Duodenal mucosa (tissue), 2 donors: Measurements from ENCODE around the gene CLCNKB.
"Not testable (repeated sequence)": the region's sequence is repeated elsewhere in the genome, so short reads cannot be mapped to it uniquely, and the experiment has no call there.

Experiments used
- H3K27ac ChIP-seq: one replicate; pipeline ENCODE4 v1.7.0; 2013; ENCODE audit warnings: low read depth, low read length
- H3K27me3 ChIP-seq, 2 donors: one replicate each; pipeline ENCODE4 v1.7.0; 2013; ENCODE audit warnings: low read length in 2 of 2, control low read depth in 1 of 2; ENCODE audit not compliant: insufficient read depth in 2 of 2, control insufficient read depth in 1 of 2
- H3K36me3 ChIP-seq, 2 donors: one replicate each; pipeline ENCODE4 v1.7.0; 2013; ENCODE audit warnings: low read length in 2 of 2, control low read depth in 1 of 2; ENCODE audit not compliant: insufficient read depth in 2 of 2, control insufficient read depth in 1 of 2
- H3K4me1 ChIP-seq, 2 donors: one replicate each; pipeline ENCODE4 v1.7.0; 2013; ENCODE audit warnings: low read length in 2 of 2, control low read depth in 1 of 2; ENCODE audit not compliant: insufficient read depth in 2 of 2, control insufficient read depth in 1 of 2
- H3K4me3 ChIP-seq, 2 donors: one replicate each; pipeline ENCODE4 v1.7.0; 2013; ENCODE audit warnings: low read length in 2 of 2, low read depth in 1 of 2
- H3K9ac ChIP-seq, 2 donors: one replicate each; pipeline ENCODE4 v1.7.0; 2013; ENCODE audit warnings: low read length in 2 of 2, low read depth in 1 of 2
- H3K9me3 ChIP-seq, 2 donors: one replicate each; pipeline ENCODE4 v1.7.0; 2013; ENCODE audit warnings: low read length in 2 of 2, control low read depth in 1 of 2; ENCODE audit not compliant: control insufficient read depth in 1 of 2

Gene CLCNKB

DNA sequence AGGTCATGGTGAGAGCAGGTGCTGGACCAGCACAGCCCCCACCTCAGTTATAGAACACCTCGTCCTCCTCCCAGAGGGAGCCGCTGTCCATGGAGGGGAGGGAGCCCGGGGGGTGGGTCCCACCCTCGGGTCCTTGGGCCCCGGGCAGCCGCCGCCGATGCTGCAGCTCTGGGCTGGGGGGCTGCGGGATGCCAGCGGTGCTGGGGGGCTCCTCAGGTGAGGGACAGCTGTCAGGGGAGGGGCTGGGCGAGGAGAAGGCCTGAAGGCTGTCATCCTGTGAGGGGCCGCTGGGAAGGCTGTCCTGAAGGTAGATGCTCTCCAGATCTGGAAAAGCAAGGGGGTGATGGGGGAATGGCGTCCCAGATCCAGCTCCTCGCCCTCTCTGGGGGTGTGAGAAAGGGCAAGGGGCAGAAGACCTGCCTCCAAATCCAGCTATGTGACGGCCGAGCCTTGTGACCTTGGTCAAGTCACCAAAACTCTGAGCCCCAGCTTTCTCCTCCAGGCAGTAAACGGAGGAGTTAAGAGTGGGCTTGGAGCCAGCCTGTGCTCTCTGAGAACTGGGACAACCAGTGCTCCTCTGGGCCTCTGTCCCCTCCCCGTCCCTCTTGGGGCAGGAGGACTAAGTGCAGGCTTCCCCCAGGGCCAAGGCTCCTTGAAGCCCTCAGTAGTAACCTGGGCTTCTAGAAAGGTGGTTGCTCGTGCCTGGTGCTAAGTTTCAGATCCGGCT, 15.0 kb downstream of the CLCNKB start:
- H3K36me3 ChIP-seq, H3K27me3 ChIP-seq, H3K27ac ChIP-seq, H3K4me3 ChIP-seq, H3K9me3 ChIP-seq, H3K9ac ChIP-seq, H3K4me1 ChIP-seq: not testable (repeated sequence)

DNA sequence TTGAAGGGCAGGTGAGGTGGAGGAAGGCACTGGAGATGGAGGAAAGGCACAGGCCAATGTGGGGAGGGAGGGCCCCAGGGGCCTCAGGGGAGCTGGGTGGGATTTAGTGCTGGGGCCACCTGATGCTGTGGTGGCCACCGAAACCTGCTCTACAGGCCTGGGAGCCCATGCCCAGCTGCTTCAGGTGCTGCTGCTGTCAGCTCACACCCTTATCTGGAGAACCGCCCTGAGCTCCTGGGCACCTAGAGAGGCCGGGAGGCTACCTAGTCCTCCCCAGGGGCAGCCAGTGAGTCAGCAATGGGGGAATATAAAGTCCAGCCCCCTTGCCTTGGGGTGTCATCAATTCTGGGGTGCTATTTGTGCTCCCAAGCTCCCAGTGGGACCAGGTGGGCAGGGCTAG, 17.7 kb downstream of the CLCNKB start:
- no peaks in the 10 kb centered on the region for H3K9me3 ChIP-seq
- H3K36me3 ChIP-seq: no peaks in the 10 kb centered on the region
- H3K27me3 ChIP-seq: no peaks in the 10 kb centered on the region
- no peaks in the 10 kb centered on the region for H3K4me1 ChIP-seq
- no peak overlapping the region for H3K27ac ChIP-seq
- H3K4me3 ChIP-seq: no peak overlapping the region
- no peak overlapping the region for H3K9ac ChIP-seq

DNA sequence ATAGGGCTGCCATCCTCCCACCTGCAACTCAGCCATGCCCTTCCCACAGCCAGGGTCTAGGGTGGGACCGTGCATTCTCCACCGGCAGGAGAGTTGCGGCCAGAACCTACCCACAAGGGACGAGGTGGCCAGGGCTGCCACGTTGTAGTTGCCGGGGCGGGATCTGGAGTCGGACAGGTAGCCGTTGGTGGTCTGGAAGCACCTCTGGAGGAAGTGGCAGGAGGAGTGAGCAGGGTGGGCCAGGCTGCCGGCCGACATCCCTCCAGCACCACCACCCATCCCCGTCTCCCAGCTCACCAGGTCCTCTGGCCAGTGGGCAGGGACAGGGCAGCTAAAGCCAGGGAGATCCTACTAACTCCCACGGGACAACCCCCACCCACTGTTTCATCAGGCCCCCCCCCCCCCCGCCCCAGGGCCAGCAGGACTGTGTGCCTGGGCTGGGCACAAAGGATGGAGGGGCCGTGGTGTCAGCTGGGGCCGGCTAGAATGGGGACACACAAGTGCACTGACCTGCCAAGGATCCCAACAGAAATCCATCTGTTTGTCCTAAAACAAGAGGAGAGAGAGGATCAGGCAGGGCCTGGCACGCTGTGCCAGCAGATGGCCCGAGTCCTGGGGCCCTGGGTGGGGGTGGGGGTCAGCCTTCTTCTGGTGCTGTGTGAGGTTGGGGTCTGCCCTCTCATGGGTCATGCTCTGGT, 18.6 kb downstream of the CLCNKB start:
- not testable (repeated sequence) for H3K27ac ChIP-seq, H3K36me3 ChIP-seq

DNA sequence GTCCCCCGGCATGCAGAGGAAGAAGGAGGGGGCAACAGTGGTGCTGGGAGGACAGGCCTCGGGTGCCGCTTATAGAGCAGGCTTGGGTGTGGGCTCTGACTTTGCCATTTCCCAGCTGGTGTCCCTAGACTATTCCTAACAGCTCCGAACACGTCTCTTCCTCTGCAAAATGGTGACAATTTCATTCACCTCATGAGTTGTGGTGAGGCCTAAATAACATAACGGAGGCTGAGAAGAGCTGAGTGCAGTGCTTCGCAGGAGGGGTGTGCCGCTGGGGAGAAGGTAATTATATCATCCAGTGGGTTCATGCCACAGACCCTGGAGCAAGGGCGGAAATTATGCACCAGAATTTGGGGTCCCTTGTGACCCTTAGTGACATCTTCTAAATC, 19.1 kb downstream of the CLCNKB start:
- H3K9me3 ChIP-seq, H3K4me3 ChIP-seq, H3K27ac ChIP-seq: not testable (repeated sequence)

More for the DNA sequence above, 18.6 kb downstream of the CLCNKB start:
- not testable (repeated sequence) for H3K4me3 ChIP-seq, H3K9me3 ChIP-seq, H3K4me1 ChIP-seq, H3K27me3 ChIP-seq, H3K9ac ChIP-seq

DNA sequence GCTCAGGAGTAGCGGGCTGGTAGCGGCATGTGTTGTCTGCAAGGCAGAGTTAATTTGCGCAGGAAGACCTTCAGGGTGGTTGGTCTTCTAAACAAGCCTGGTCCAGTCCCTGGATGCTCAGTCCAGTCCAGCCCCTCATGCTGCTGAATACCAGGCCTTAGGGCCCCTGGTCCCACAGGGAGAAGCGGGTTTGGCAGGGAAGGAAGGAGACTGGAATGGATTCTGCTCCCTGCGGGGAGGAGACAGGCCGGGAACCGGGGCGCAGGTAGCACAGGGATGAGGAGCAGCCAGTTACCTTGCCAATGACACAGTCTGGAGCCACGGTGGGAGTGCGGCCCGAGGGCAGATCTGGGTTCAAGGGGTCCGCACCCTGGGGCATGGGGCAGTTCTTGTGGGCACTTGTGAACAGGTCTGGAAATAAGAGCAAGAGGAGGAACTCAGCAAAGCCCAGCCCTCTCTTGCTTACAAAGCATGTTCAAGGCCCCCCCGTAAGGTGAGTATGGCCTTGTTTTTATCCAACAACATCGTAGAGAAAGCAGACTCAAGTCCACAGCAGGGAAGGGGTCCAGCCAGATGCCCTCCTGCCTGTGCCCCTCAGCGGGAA, 19.7 kb downstream of the CLCNKB start:
- peaks cover 11 to 15% of the 10 kb centered on the region in 2 donors for H3K4me1 ChIP-seq
- H3K27ac ChIP-seq: no peak overlapping the region
- no peaks in the 10 kb centered on the region for H3K9me3 ChIP-seq
- no peaks in the 10 kb centered on the region for H3K36me3 ChIP-seq
- H3K9ac ChIP-seq: no peak overlapping the region
- H3K4me3 ChIP-seq: no peak overlapping the region
- no peaks in the 10 kb centered on the region for H3K27me3 ChIP-seq

More for the DNA sequence above, 19.1 kb downstream of the CLCNKB start:
- H3K27me3 ChIP-seq, H3K36me3 ChIP-seq, H3K9ac ChIP-seq: not testable (repeated sequence)
- peaks cover 9 to 11% of the 10 kb centered on the region in 2 donors for H3K4me1 ChIP-seq

DNA sequence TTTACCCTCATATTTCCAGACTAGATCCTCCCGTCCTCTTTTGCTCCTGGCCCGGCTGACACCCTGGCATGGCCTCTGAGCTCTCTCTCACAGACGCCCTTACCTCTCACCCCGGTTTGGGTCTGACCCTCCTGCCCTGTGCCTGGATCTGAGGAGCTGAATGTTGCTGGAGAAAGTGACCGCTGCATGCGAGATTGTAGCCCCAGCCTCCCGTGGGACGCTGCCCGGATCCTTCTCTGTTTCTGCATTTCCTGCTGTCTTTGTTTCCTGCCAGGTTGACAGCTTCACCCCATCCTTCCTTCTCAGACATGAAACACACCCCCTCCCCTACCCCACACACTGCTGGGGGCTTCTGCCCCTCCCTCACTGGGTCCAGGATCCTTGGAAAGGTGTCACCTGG, 20.3 kb downstream of the CLCNKB start:
- Histone ChIP-seq H3K4me3 (no peak overlapping the region), H3K9me3 (no peaks in the 10 kb centered on the region), H3K27ac (no peak overlapping the region), H3K27me3 (no peaks in the 10 kb centered on the region), H3K4me1 (peaks cover 11 to 15% of the 10 kb centered on the region in 2 donors), H3K36me3 (no peaks in the 10 kb centered on the region), H3K9ac (no peak overlapping the region)

DNA sequence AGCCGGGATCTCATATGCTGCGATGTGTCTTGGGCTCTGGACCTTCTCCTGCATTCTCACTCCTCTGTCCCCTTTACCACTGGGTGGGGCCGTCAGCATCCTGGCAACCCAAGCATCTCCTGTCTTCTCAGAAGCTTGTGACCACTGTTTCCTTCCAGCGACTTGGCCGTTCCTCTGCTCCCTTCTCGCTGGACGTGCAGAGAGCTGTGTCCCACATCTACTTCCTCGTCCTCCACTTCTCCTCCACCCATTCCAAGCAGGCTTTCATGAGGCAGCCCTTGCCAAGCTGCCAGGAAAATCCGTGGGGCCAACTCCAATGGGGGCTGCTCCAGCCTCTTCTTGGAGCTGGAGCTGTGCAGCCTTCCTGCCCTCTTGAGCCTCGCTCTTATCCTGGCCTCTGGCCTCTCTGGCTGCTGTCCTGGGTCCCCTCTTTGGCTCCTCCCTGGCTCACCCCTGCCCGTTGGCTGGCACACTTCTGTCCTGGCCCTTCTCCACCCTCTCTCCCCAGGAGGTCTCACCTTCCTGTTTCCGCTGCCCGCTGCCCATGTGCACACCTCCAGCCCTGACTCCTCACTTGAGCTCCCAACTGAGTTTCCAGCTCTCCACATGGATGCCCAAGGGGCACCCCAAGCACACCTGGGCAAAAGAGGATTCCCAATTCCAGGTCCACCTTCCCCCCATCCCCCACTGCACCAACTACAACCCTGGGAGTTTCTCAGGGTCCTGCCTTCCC, 21.1 kb downstream of the CLCNKB start:
- no peaks in the 10 kb centered on the region for H3K36me3 ChIP-seq
- no peak overlapping the region for H3K9ac ChIP-seq
- H3K27ac ChIP-seq: no peak overlapping the region
- peaks cover 11 to 15% of the 10 kb centered on the region in 2 donors for H3K4me1 ChIP-seq
- H3K27me3 ChIP-seq: no peaks in the 10 kb centered on the region
- no peak overlapping the region for H3K4me3 ChIP-seq
- no peaks in the 10 kb centered on the region for H3K9me3 ChIP-seq

DNA sequence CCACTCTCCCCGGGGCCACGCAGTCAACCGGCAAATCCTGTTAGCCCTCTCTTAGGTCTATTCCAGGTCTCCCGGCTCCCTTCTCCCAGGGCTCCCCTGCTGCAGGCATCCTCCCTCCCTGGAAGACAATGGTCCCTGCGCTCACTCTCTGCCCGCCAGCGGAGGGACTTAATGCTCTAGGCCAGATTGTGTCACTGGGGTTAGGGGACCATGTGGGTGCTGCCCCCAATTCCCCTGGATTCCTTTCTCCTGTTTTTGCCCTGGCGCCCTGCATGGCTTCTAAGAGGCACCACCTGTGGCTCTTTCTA, 21.6 kb downstream of the CLCNKB start:
- no peaks in the 10 kb centered on the region for H3K9me3 ChIP-seq
- H3K27me3 ChIP-seq: no peaks in the 10 kb centered on the region
- no peak overlapping the region for H3K4me3 ChIP-seq
- peaks cover 11 to 15% of the 10 kb centered on the region in 2 donors for H3K4me1 ChIP-seq
- no peak overlapping the region for H3K27ac ChIP-seq
- no peaks in the 10 kb centered on the region for H3K36me3 ChIP-seq
- no peak overlapping the region for H3K9ac ChIP-seq

DNA sequence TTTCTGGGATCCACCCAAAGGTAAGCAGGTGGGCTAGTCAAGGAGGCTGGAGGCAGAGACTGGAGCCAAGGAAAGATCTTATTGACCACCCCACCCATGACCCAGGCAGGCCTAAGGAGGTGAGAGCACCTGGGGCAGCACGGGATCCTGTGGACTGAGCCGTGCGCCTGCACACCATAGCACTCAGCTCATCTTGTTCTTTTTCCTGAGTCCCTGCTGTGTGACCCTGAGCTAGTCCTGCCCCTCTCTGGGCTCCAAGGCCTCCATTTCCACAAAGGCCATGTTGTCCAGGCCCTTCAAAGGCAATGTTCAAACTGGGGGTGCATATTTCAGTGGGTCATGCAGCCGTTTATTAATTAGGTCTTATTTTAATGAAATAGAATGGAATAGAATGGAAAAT, 22.7 kb downstream of the CLCNKB start:
- H3K9ac ChIP-seq: no peak overlapping the region
- no peaks in the 10 kb centered on the region for H3K9me3 ChIP-seq
- no peaks in the 10 kb centered on the region for H3K36me3 ChIP-seq
- H3K4me3 ChIP-seq: no peak overlapping the region
- H3K27ac ChIP-seq: no peak overlapping the region
- H3K4me1 ChIP-seq: peaks cover 11 to 20% of the 10 kb centered on the region in 2 donors
- H3K27me3 ChIP-seq: no peaks in the 10 kb centered on the region
